ENCODE results near the gene TAF5.
A peak's percentile ranks its signal among the peaks of the same experiment; 100 is the strongest.
"Not testable (repeated sequence)": the region's sequence is repeated elsewhere in the genome, so short reads cannot be mapped to it uniquely, and the experiment has no call there.

TAF5 gene

GRCh38 chr10:103413564-103413963 lies 45.8 kb downstream of the TAF5 start:
- no peak for DNase-seq (ENCODE audit: low read depth)
- H3K4me3 ChIP-seq (ENCODE audit: low read length), result no peak overlapping the region
- TF ChIP-seq CTCF (conservative IDR thresholded peaks at IDR 0.05; ENCODE audit: low read length), result no peak

- H3K4me3 ChIP-seq (ENCODE audit: low read length), result no peak overlapping the region
- no peak for TF ChIP-seq CTCF (conservative IDR thresholded peaks at IDR 0.05; ENCODE audit: low read length)
- no peak for DNase-seq (ENCODE audit: low read depth)
These were observed 47.8 kb downstream of the TAF5 start for GRCh38 chr10:103415581-103415980.

- DNase-seq (ENCODE audit: low read depth), result peak; percentile 71
- no peak overlapping the region for H3K4me3 ChIP-seq (ENCODE audit: low read length)
- peak; percentile 67 for TF ChIP-seq CTCF (conservative IDR thresholded peaks at IDR 0.05; ENCODE audit: low read length)
These were observed 48.8 kb downstream of the TAF5 start for GRCh38 chr10:103416436-103417147.

GRCh38 chr10:103417148-103417469 lies 49.3 kb downstream of the TAF5 start:
- DNase-seq (ENCODE audit: low read depth); H3K4me3 ChIP-seq (ENCODE audit: low read length): not testable (repeated sequence)

- TF ChIP-seq CTCF (conservative IDR thresholded peaks at IDR 0.05; ENCODE audit: low read length), result no peak
These were observed 49.8 kb downstream of the TAF5 start for GRCh38 chr10:103417601-103418000.

GRCh38 chr10:103419101-103419500 lies 51.3 kb downstream of the TAF5 start:
- no peak overlapping the region for H3K4me3 ChIP-seq (ENCODE audit: low read length)
- no peak for TF ChIP-seq CTCF (conservative IDR thresholded peaks at IDR 0.05; ENCODE audit: low read length)
- DNase-seq (ENCODE audit: low read depth), result no peak

More at GRCh38 chr10:103417601-103418000, 49.8 kb downstream of the TAF5 start:
- H3K4me3 ChIP-seq (ENCODE audit: low read length), result no peak overlapping the region
- DNase-seq (ENCODE audit: low read depth), result no peak

- no peak for TF ChIP-seq CTCF (conservative IDR thresholded peaks at IDR 0.05; ENCODE audit: low read length)
- no peak overlapping the region for H3K4me3 ChIP-seq (ENCODE audit: low read length)
These were observed 56.0 kb downstream of the TAF5 start for GRCh38 chr10:103423748-103424147.

More at GRCh38 chr10:103423748-103424147, 56.0 kb downstream of the TAF5 start:
- no peak for DNase-seq (ENCODE audit: low read depth)

Data from AG10803 (cell line).